HG02623 (cell line): Measurements from ENCODE around the gene DIP2C.
"Not testable (repeated sequence)": the region's sequence is repeated elsewhere in the genome, so short reads cannot be mapped to it uniquely, and the experiment has no call there.

ENCODE experiments used
- ATAC-seq: cut with Tn5 transposase; IDR thresholded peaks from one replicate; pipeline ENCODE4 v1.9.1; 2021; ENCODE audit warnings: moderate library complexity; ENCODE audit not compliant: unreplicated experiment

DIP2C gene

DNA sequence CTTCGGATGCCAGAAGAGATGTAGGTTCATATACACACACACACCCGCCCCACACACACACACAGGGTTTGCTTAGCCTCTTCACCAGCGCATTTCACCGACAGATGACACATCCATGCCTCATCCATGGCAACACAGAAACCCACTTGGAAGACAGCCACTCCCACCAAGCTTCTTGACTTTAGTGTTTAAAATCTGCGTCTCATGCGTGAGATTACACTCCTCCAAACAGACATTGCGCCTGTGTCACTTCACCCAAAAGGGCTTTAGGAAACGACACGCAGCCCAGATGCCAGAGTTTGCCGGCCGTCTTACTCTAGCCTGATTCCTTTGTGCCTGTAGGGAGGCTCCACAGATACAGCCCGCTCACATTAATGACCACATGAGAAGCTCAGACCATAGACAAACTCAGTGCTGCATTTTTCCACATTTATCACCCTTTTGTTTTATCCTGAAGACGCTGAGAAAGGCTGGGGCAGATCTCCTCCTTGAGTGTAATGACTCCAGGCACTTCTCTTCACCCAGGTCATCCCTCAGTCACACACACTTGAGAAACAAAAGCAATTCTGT lies 73.8 kb downstream of the DIP2C start:
- no peak for ATAC-seq

DNA sequence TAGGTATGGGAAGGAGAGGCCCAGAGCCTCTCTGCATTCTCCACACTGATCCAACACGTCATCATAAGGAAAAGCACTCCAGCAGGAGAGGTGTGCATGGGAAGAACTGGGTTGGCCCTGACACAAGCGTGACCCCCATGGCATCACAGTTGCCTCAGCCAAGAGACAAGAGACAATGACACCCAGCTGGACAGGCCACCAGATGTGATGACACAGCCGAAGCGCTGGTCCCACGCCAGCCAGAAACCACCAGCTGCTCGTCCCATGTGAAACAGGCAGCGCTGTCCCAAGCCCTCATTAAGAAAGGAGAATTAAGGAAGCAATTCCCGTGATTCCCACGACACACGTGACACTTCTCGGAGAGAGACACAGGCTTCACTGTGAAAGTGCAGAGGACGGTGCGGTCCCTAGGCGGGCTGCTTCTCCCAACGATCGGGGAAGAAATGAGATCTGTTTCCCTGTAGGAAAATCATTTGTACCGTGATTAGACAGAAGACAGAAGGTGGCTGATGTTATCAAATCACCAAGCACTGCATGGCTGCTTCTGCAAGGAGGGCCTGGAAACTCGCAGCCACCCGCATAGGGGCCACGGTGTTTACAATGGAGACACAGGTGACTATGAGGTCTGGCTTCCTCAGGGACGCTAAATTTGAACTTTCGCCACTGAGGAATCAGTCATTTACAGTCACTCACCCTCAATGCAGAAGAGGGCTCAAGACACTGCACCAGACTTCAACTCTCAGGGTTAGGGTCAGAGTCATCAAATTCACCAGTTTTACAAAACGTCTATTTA lies 74.5 kb downstream of the DIP2C start:
- no peak for ATAC-seq

DNA sequence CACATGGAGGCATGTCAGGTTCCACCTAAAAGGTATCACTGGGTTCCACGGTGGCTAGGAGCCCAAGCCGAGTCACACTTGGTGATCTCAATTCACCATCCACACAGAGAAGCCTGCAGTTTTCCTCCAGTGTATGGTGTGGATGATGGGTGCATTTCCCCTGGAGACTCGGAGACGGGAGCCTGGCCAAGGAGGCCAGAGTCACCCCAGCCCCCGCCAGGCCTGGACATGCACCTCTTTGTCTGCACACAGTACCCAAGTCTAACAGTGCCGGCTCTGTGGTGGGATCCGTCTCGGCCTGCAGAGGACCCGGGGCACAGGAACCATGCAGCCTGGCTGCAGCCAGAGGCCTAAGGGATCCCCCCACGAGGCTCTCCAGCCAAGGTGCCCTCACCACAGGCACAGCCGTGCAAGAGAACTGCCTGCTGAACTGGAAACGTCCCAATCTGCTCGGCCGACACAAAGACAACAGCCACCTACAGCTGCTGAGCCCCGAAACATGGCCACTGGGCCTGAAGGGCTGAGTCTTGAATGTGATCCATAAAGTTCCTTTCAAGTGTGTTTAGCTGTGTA lies 75.2 kb downstream of the DIP2C start:
- no peak for ATAC-seq

DNA sequence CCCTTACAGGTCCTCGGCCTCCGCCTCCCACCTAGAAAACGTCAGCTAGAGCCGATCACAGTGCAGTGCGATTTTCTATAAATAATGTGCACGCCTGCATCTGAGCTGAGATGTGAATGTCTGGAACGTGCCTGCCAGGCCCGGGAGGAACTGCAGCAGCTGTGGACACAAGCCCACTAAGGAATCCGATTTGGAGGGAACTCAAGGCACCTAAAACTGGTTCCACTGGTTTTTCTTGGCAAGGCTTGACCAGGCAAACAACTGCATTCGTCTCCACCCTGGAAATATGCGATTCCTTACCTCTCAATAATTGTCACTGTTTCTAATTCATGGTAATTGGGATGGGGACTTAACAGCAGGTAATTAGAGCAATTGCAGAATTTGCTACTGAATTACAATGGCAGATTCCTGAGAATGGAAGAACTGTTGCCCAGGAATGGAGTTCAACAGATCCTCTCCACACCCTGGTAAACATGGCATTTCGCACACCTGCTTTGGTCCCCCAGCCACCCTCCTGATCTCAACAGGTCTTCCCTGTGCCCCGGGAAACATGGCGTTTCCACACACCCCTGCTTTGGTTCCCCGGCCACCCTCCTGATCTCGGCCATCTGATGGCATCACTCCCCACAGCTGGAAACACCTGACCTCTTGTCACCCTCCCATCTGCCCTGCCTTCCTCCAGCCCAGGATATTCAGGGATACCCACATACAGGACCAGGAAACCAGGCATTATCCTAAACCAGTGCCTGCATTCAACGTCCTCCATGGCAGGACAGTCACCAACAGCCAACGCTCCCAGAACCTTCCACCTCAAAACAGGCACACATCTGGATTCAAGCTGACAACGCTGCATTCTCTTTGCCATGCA lies 76.0 kb downstream of the DIP2C start:
- ATAC-seq: no peak

DNA sequence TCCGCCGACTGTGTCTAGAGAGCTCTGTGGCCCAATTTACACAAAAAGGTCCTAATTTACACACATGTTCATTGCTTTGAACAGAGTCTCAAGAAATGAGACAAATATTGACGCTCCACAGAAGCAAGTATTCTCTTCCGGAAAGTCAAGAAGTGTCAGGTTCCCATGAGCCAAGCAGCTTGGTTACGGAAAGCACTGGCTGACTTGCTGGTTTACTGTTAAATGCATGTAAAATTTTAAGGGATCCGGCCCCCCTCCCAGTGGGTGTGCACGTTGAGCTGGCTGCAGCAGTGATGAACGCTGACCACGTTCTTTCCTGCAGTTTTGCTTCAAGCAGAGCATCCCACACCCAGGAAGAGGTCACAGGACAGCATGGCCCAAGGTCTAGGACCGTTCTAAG lies 76.8 kb downstream of the DIP2C start:
- ATAC-seq: no peak

DNA sequence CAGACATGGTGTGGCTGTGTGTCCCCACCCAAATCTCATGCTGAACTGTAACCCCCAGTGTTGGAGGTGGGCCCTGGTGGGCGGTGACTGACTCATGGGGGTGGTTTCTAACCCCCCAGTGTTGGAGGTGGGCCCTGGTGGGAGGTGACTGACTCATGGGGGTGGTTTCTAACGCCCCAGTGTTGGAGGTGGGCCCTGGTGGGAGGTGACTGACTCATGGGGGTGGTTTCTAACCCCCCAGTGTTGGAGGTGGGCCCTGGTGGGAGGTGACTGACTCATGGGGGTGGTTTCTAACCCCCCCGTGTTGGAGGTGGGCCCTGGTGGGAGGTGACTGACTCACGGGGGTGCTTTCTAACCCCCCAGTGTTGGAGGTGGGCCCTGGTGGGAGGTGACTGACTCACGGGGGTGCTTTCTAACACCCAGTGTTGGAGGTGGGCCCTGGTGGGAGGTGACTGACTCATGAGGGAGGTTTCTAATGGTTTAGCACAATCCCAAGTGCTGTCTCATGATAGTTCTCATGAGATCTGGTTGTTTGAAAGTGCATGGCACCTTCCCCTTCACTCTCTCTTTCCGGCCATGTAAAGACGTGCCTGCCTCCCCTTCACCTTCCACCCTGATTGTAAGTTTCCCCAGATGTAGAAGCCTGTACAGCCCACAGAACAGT lies 78.7 kb downstream of the DIP2C start:
- not testable (repeated sequence) for ATAC-seq

DNA sequence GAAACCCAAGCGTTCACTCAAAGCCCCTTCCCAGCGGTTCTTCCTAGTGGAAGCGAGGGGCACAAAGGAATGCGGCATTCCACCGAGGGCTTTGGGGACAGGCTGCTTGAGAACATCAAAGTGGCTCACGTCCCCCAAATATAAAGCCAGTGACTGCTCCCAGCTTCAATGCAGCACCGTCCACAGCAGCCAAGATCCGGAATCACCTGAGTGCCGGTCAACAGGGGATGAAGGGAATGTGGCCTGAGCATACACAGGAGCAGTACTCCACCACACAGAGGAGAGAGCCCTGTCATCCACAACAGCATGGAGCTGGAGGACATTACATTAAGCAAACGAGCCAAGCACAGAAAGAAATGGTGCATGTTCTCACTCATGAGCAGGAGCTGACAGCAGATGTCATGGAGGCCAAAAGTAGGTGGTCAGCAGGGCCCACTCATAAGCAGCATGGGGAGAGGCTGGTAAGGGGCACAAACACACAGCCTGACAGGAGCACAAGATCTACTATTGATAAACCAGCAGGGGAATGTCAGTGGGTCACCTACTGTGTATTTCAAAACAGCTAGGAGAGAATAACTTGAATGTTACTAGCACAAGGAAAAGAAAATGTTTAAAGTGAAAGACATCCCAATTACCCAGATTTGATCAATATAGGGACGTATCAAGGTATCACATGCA lies 79.5 kb downstream of the DIP2C start:
- ATAC-seq: no peak

DNA sequence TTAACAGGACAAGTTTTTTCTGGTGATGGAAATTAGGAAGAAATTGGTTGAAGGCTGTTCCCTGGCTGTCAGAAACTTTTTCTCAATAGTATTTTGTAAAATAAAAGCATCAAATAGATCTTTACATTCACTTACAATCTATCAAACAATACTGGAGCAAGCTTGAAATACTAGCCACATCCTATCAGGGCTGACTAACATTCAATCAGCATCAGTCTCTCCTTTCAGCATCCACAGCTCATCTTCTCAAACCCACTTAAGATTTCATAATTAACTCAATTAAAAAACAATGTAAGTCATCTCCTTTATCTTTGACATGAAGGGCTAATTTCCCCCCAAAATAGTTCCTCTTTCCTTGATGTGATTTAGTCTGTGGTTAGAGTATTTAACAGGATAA lies 80.2 kb downstream of the DIP2C start:
- ATAC-seq: no peak

DNA sequence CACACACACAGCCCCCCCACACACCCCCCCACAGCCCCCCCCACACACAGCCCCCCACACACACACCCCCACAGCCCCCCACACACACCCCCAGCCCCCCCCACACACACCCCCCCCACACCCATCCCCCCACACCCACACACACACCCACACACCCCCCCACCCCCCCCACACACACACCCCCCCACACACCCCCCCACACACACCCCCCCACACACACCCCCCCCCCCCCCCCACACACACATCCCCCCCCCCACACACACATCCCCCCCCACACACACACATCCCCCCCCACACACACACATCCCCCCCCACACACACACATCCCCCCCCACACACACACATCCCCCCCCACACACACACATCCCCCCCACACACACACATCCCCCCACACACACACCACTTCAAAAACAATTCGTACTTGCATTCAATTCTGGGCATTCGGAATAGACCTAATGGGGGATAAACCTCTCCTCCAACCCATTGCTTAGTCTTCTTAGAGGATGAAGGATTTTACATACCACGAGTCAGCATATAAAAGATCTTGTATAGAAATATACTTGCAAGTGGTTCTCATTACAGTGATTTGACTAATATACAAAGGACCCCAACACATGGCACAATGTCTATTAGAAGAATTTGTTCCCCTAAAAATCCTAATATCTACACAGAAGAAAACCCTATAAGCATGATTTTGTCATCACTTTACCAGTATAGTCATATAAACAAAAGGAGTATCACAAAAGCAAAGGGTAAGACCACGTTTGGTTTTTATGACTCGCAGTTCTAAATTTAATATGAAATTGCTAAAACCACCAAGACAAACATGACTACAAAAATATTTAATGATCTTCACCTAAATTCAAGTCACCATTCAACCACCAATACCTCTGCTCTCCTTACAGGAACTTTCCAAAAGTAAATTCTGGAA lies 80.9 kb downstream of the DIP2C start:
- ATAC-seq: no peak

DNA sequence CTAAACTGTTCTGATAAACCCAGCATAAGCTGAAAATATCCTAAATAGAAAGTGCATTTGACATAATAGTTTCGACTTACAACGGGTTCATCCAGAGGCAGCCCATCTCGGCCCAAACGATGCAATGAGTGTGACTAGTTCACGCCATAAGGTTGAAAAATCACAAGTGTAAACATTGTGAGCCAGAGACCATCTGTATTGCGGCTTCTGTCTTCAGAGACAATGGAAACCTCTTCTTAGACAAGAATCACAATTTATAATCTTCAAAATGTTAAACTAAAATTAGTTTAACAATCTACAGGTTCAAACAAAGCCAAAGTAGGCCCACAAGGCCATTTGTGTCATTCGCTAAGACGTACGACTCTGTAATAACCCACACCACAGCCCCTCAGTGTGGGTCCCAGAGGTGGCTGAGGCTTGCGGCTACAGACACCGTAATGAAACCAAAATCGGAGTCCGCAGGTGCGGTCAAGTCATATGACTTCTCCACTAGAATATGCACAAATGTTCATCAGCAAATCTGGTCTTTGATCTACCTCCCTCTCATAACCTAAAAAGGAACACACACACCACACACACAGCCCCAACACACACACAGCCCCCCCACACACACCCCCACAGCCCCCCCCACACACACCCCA lies 81.8 kb downstream of the DIP2C start:
- no peak for ATAC-seq

DNA sequence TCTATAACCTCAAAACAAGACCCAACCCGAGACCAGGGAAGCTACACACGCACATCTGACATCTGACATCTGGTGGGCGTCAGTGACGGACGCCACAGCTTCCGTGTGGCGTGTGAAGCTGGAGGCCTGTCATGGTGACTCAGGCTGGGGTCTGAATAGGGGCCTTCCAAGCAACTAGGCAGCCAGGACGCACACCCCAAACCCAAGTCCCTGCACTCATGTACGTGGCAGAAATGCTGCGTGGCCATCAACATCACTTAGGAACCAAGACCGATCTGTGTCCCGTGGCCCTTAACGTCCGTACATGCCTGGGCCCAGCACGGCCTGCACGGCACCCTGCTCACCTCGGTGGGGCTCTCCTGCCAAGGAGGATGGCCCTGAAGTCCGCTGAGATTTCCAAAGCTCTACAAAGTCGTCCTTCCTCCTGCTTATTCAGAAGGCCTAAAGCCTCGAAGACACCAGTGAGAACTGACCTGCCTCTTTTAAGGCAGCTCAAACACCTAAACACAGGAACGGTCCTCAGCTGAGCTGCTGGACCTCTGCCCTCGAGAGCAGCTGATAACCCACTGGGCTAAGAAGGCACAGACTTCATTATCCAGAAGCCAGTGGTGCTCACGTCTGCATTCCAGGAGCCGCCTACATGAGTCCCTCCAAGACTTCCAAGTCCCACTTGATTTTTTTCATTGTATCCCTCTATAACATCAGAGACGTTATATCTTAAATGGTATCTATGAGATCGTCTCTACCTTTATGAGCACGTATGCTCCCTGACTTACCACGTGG lies 82.5 kb downstream of the DIP2C start:
- ATAC-seq: no peak

DNA sequence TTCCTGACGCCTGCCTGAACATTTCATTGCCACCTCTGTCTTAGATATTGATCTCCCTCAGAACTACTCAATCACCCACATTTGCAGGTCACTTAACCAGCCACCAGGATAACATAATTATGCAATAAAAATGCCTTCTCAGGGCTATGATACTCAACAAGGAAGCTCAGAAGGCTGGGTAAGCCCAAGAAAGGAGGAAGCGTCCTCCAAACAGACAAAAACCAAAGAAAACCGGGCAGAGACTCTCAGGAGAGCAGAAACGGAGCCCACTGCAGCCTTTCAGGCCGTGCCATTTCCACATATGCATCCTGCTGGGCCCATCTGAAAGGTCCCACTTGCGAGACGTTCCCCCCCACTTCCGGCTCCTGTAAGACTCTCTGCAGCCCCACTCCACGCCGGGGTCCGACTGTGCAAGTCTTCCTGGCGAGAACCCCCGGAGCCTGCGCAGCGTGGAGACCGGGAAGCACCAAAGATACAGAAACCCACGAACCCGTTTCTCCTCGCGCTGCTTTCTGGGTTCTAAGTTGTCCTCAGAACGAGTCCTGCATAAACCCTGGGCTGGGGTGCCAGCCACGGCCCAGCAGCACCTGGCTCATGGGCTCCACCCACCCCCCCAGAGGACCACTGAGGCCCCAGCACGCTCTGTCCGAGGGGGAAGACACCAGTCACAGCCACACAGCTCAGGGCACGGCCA lies 83.7 kb downstream of the DIP2C start:
- ATAC-seq: no peak

DNA sequence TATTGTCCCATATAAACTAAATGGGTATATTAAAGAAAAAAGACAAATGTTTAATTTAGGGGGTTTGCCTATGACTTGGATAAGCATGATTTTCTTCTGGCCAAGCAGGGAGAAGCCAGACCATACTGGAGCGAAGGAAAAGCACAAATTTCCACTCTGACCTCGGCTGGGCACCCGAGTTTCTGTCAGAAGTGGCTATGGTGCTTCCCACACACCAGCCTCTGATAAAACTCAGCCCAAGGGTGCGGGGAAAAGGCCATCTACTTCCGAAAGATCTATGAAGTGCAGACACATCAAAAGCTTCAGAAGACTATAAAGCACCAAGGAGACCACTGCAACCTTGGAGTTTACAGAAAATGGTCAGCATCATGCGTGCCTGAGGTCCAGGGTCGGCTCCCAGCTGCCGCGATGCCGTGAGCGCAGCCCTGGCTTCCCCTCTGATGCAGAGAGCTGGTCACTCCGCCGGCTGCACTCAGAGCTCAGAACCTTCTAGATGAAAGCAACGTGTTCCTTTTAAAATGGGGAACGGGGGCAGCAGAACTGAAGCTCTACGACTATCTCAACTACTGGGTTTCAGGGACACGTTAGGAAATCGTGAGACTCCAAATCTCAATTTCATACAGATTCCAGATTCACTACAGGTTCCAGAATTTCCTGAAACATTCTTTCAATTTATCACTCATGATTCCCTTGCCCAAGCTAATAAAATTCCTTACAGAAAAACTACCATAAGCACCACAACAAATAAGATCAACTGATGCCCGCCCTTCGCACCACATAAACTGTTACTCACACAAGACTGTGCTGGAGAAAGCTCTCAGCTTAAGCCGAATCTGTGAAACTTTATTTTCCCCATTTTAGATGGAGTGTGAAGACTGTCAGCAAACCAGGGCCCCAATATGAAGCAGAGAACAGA lies 84.5 kb downstream of the DIP2C start:
- no peak for ATAC-seq

DNA sequence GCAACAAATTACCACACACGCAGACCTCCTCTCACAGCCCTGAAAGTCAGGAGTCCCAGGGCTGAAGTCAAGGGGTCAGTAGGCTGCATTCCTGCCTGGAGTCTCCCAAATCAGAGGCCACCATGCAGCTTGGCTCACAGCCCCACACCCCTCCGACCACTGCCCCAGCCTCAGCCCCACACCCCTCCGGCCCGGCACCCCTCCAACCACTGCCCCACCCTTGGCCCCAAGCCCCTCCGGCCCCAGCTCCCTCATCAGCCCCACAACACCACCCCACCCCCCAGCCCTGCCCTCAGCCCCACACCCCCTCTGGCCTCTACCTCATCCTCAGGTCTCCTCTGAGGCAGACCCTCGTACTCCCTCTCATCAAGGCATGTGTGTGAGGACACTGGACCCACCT lies 85.7 kb downstream of the DIP2C start:
- ATAC-seq: no peak

DNA sequence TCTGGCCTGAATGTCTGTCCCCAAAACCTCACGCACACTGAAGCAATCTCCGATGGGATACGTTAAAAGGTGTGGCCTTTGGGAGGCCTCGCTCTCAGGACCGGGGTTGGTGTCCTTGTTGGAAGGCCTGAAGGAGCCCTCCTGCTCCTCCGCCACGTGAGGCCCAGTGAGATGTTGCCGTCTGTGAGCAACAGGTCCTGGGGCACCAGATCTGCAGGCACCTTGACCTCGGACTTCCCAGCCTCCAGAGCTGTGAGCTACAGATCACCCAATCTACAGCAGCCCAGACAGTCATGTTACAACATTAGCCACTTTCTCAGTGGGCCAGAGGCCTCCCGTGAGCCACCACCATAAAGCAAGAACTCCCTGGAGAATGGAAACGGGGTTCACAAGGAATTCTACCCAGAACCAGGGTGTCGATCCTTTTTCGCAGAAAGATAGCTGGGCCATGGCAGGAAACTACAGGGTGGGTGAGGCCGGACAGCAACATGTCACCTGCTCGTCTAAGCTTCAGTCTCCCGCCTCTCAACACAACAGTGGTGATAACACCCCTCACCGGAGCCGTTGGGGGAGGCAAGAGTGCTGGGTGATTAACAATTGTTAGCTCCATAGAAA lies 87.0 kb downstream of the DIP2C start:
- ATAC-seq: no peak

DNA sequence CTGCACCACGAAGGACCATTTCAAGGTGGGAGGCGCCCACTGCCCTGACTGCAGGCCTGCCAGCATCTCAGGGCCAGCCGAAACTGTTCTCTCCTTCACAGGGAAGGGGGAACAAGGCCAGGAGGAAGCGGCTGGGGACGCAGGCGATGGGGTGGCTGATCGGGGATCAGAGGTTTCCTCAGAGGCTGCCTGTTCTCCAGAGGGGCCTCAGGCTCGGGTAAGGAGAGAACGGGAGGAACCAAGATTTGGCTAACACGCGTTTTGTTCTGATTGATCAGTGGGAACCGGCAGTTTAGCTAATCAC lies 87.9 kb downstream of the DIP2C start:
- ATAC-seq: no peak
